ENCODE measurements around the gene AQP12A.

- TF ChIP-seq POLR2AphosphoS5 (IDR thresholded peaks at IDR 0.05; ENCODE audit: low read depth, low read length), result no peak
- no peak for TF ChIP-seq SIN3A (IDR thresholded peaks at IDR 0.05; ENCODE audit: borderline replicate concordance, insufficient read depth, low read length)
- no peak for TF ChIP-seq FOXP2 (optimal IDR thresholded peaks at IDR 0.05; ENCODE audit: borderline replicate concordance, extremely low read depth, extremely low read length, insufficient read depth)
- no peak for TF ChIP-seq REST (IDR thresholded peaks at IDR 0.05; ENCODE audit: insufficient read depth in 1 of 2, low read depth in 2 of 2, low read length in 2 of 2)
- no peak for TF ChIP-seq TAF1 (IDR thresholded peaks at IDR 0.05; ENCODE audit: borderline replicate concordance, insufficient read depth, low read length)
Measured at GRCh38 chr2:240732911-240733622, 41.4 kb downstream of the AQP12A start.
